Muscle layer of duodenum (tissue), 2 donors: ENCODE results near the gene HCN4.

Experiments used
- H3K27ac ChIP-seq: one replicate; pipeline ENCODE4 v1.7.0; 2013; ENCODE audit warnings: mild to moderate bottlenecking, low read length
- H3K27me3 ChIP-seq: one replicate; pipeline ENCODE4 v1.7.0; 2013; ENCODE audit warnings: low read depth, mild to moderate bottlenecking, control low read depth, low read length
- H3K36me3 ChIP-seq, 2 donors: one replicate each; pipeline ENCODE4 v1.7.0; 2013; ENCODE audit warnings: low read length in 2 of 2, control low read depth in 1 of 2, mild to moderate bottlenecking in 1 of 2; ENCODE audit not compliant: insufficient read depth in 2 of 2, control insufficient read depth in 1 of 2
- H3K4me1 ChIP-seq, 2 donors: one replicate each; pipeline ENCODE4 v1.7.0; 2013; ENCODE audit warnings: low read length in 2 of 2, mild to moderate bottlenecking in 2 of 2, control low read depth in 1 of 2, moderate library complexity in 1 of 2; ENCODE audit not compliant: insufficient read depth in 2 of 2, control insufficient read depth in 1 of 2
- H3K4me3 ChIP-seq, 2 donors: one replicate each; pipeline ENCODE4 v1.7.0; 2013; ENCODE audit warnings: low read length in 2 of 2, low read depth in 1 of 2, mild to moderate bottlenecking in 1 of 2
- H3K9me3 ChIP-seq, 2 donors: one replicate each; pipeline ENCODE4 v1.7.0; 2013; ENCODE audit warnings: low read length in 2 of 2, control low read depth in 1 of 2, mild to moderate bottlenecking in 1 of 2; ENCODE audit not compliant: control insufficient read depth in 1 of 2
- donor health status: healthy.

The HCN4 gene

DNA sequence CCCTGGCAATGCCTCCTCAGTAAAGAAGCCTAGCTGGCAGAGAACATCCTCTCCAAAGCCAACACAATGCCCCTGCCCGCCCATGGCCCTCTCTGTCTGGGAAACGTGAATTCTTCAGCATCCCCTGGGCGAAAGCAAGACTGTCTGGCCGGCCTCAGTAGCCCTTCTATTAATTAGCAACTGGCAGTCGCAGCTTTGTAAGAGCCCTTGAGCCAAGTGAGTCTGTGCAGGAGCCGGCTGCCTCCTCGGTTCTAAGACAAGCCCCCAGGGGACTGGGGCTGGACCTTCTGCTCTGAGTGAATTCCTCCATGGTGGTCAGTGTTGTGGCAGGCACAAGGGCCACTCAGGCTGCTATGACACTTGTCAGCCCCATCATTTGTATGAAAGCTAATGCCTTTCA lies 7.4 kb downstream of the HCN4 start:
- Histone ChIP-seq H3K4me3 (no peak overlapping the region), H3K27ac (no peak overlapping the region), H3K27me3 (peaks cover 4% of the 10 kb centered on the region), H3K4me1 (no peaks in the 10 kb centered on the region), H3K9me3 (no peaks in the 10 kb centered on the region), H3K36me3 (no peaks in the 10 kb centered on the region)

DNA sequence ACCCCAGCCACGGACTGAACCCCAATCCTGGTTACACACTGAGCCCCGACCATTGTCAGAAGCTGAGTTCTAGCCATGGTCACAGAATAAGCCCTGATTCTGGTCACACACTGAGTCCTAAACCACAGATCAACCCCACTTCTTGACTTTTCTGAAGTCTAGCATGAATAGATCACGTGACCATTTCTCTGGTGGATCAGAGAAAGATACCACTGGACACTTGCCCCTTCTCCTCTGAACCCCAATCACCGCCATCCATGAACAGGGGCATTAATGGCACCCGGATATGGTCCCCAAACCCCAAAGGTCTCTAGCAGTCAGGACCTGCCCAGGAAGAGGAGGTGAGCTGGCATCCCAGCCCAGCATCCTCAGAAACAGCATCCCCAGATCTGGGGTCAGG lies 9.1 kb downstream of the HCN4 start:
- Histone ChIP-seq H3K36me3 (no peaks in the 10 kb centered on the region), H3K9me3 (no peaks in the 10 kb centered on the region), H3K4me1 (no peaks in the 10 kb centered on the region), H3K27ac (no peak overlapping the region), H3K4me3 (no peak overlapping the region), H3K27me3 (no peaks in the 10 kb centered on the region)

DNA sequence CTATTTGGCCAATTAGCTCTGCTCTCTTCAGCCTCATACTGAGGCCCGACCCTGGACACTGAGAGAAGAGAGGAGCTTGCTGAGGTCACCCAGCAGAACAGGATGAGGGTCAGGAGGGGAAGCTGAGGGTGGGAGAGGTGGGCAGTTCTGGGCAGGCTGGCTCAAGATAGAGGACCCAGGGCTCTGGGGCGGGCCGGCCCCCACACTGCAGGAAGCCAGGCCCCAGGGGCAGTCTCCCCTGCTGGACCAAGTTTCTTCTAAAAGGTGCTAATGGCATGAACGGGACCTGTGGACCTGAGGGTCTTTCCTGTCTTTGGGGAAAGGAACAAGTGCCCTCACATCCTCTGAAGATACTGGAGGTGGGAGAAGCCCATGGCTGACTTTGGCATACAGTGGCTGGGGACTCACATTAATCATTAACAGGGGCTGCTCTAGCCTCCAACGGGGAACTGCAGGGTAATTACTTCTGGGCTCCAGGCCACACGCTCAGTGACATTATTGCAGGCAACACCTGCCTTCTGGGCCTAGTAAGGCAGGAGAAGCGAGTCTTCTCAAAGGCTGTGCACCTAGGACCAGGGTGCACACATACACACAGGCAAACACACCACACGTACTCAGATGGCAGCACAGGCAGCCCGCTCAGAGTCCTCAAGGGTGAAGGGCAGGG lies 10.6 kb downstream of the HCN4 start:
- H3K36me3 ChIP-seq = no peaks in the 10 kb centered on the region
- no peak overlapping the region for H3K27ac ChIP-seq
- no peaks in the 10 kb centered on the region for H3K9me3 ChIP-seq
- no peak overlapping the region for H3K4me3 ChIP-seq
- no peaks in the 10 kb centered on the region for H3K27me3 ChIP-seq
- no peaks in the 10 kb centered on the region for H3K4me1 ChIP-seq

DNA sequence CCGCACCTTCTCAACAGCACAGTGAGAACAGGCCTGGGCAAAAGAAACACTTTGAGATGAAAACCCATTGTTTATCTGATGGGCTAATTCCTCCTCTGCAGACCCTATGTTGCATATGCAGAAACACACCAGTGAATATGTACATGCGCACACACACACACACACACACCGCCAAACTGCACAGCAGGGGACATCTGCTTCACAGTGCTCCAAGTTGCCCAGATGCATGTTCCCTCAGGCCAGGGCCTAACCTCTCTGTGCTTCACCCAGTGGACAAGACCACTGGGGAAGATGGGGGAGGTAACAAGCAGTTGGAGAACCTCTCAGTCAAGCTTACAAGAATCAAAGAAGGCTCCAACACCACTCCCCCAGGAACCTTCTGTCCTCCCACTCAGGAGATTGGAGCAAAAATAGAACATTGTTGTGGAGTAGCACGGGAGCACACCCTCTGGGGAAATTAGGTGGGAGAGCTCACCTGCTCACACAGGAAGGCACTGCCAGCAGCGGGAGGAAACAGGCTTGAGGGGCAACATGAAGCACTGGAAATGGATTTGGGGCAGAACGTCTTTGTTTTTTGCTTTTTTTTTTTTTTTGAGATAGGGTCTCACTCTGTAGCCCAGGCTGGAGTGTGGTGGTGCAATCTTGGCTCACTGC lies 13.0 kb downstream of the HCN4 start:
- Histone ChIP-seq H3K27ac (no peak overlapping the region), H3K27me3 (no peaks in the 10 kb centered on the region), H3K36me3 (no peaks in the 10 kb centered on the region), H3K4me1 (no peaks in the 10 kb centered on the region), H3K4me3 (no peak overlapping the region), H3K9me3 (no peaks in the 10 kb centered on the region)

DNA sequence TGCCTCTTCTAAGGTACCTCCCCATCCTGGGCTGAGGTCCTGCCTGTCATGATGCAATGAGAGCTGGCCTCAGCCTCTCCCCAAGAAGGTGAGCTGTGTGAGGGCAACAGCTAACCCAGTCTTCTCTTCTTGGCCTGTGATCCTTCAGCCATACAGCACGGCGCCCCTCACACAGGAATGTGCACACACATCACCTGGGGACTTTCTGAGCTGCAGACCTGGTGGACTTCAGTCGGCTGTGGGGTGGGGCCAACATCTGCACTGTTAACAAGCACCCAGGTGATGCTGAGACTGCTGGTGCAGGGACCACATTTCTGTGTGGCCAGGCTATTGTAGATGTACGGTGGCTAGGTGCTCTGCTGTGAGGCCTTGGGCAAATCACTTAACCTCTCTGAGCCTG lies 14.5 kb downstream of the HCN4 start:
- H3K27ac ChIP-seq = no peak overlapping the region
- no peaks in the 10 kb centered on the region for H3K9me3 ChIP-seq
- no peaks in the 10 kb centered on the region for H3K36me3 ChIP-seq
- H3K4me3 ChIP-seq = no peak overlapping the region
- no peaks in the 10 kb centered on the region for H3K27me3 ChIP-seq
- no peaks in the 10 kb centered on the region for H3K4me1 ChIP-seq

DNA sequence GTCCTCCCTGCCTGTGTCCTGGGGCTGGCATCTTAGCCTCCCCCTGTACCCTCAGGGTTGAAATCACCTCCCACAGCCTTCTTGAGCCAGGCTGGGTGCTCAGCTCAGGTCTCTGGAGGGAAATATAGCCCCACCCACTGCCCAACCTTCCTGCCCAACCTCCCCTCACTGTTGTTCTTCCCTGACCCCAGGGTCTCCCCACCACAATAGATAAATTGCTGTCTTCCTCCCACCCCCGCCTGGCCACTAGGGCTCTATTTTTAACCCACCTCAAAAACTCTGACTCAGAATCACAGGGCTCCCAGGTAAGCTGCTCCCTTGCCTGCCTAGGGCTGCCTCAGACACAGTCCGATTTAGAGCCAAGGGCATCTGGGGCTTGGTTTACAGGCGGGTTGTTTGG lies 15.0 kb downstream of the HCN4 start:
- H3K9me3 ChIP-seq = no peaks in the 10 kb centered on the region
- H3K4me1 ChIP-seq = no peaks in the 10 kb centered on the region
- H3K36me3 ChIP-seq = no peaks in the 10 kb centered on the region
- no peaks in the 10 kb centered on the region for H3K27me3 ChIP-seq
- no peak overlapping the region for H3K27ac ChIP-seq
- H3K4me3 ChIP-seq = no peak overlapping the region

DNA sequence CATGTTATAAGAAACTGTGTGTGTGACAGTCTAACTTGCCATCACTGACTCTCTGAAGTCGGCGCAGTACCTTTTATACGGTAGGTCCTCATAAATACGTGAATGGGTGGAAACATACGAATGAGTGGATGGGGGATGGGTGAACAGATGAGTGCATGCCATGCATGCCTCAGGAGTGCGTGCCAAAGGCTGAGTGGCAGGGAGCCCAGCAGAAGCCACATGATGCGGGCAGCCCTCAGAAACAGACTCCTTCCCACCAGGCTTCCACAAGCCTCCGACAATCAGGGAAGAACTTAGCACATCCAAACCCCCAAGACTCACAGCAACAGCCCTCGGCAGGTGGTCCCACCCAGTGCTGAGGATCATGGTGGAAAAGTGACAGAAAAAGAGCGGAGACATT lies 16.7 kb downstream of the HCN4 start:
- Histone ChIP-seq H3K27me3 (no peaks in the 10 kb centered on the region), H3K27ac (no peak overlapping the region), H3K36me3 (no peaks in the 10 kb centered on the region), H3K4me3 (no peak overlapping the region), H3K9me3 (no peaks in the 10 kb centered on the region), H3K4me1 (no peaks in the 10 kb centered on the region)

DNA sequence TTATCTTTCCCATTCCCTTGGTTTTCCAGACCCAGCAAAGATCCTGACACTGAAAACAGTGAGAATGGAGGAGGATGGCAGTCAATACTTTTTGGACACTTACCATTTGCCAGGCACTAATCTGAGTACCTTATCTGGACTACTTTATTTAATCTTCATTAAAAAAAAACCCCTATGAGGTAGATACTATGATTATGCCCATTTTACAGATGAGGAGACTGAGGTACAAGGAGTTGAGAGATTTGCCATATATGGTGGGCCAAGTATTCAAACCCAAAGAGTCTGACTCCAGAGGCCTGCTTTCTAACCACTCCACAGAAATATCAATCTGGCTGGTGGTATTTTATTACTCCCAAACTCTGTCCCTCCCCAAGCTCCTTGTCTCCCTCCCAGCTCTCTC lies 19.6 kb downstream of the HCN4 start:
- H3K27me3 ChIP-seq = no peaks in the 10 kb centered on the region
- no peaks in the 10 kb centered on the region for H3K4me1 ChIP-seq
- no peak overlapping the region for H3K4me3 ChIP-seq
- H3K27ac ChIP-seq = no peak overlapping the region
- no peaks in the 10 kb centered on the region for H3K36me3 ChIP-seq
- H3K9me3 ChIP-seq = no peaks in the 10 kb centered on the region

DNA sequence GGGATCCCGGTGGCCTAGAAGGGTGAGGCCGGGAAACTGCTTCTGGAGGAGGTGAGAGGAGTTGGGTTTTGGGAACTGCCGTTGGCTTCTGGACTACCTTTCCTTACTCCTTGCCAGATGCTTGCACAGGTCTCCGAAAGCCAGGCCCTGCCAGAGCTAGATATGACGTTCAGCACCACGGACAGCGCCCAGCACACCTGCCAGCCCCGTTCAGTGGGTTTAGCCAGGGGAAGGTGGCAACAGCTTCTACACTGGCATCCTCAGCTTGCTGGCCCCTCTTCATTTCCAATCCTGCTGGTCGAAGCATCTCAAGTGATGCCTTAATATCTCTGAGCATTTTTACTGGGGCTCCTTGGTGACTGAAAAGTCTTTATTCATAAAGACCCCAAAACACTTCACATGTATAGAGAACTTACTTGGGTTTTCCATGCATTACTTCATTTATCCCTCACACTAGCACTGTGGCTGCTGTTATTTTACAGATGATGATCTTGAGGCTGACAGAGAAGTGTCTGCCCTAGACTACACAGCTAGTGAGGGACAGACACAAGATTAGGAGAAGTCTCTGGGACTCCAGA lies 21.9 kb downstream of the HCN4 start:
- Histone ChIP-seq H3K36me3 (no peaks in the 10 kb centered on the region), H3K27ac (no peak overlapping the region), H3K27me3 (no peaks in the 10 kb centered on the region), H3K9me3 (no peaks in the 10 kb centered on the region), H3K4me3 (no peak overlapping the region), H3K4me1 (no peaks in the 10 kb centered on the region)

DNA sequence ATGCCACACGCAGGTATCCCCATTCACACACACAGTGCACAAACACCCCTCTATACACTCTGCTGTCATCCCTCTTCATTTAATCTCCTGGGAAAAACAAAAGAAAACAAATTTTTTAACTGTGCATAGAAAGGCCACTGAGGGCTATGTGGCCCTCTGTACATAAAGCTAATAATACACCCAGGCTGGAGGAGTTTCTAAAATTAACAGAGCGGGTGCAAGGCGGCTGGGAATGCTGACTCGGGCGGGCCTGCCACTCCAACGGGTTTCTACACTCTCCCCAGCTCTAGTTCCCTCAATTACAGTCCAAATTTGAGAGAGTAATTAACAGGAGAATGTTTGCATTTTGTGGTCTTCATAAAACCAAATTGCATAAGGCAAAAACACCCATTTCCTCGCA lies 23.1 kb downstream of the HCN4 start:
- no peak overlapping the region for H3K27ac ChIP-seq
- H3K9me3 ChIP-seq = no peaks in the 10 kb centered on the region
- H3K4me1 ChIP-seq = no peaks in the 10 kb centered on the region
- no peak overlapping the region for H3K4me3 ChIP-seq
- H3K36me3 ChIP-seq = no peaks in the 10 kb centered on the region
- H3K27me3 ChIP-seq = no peaks in the 10 kb centered on the region

DNA sequence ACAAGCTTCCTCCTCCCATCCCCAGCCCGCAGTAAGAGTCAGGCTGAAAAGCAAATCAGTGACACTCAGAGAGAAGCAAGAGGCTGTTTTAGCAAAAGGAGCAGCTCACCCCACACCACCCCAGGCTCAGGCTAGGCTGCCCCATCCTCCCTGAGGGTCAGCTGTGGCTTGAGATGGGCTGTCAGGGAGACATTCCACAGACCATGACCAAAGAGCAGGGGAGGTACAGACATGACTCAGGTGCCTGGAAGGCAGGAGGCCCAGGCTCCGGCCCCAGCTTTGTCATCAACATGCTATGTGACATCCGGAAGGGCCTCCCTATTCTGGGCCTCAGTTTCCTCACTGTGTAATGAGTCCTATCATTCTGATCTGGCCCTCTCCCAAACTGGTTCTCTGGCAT lies 24.7 kb downstream of the HCN4 start:
- H3K4me1 ChIP-seq = no peaks in the 10 kb centered on the region
- no peak overlapping the region for H3K27ac ChIP-seq
- H3K4me3 ChIP-seq = no peak overlapping the region
- H3K36me3 ChIP-seq = no peaks in the 10 kb centered on the region
- H3K9me3 ChIP-seq = no peaks in the 10 kb centered on the region
- no peaks in the 10 kb centered on the region for H3K27me3 ChIP-seq
